Spleen (tissue), 11 donors: ENCODE measurements around the gene ITGB5. TPM values are rescaled to one million over a fixed set of nuclear protein-coding genes. Genes with fewer than 3 reads are reported as not detected.
A peak's percentile ranks its signal among the peaks of the same experiment; 100 is the strongest.

Experiments
- DNase-seq: peaks from one replicate; pipeline ENCODE4 v3.0.0-alpha.2; 2020
- H3K27ac ChIP-seq, 8 donors: fragments of 200-600 bp; sonication (generic) in 7 of 8; 1 replicate in 4 of 8; 2 replicates in 4 of 8; pipeline versions ENCODE4 v1.5.0 to v1.8.0; 2016 to 2021; ENCODE audit warnings: inconsistent platforms in 4 of 8, mild to moderate bottlenecking in 4 of 8, moderate library complexity in 1 of 8
- H3K27me3 ChIP-seq, 7 donors: fragments of 200-600 bp; sonication (generic) in 6 of 7; replicated peaks in 1 of 7; 1 replicate in 4 of 7; 2 replicates in 3 of 7; pipeline versions ENCODE4 v1.5.0 to v1.8.0; 2016 to 2021; ENCODE audit warnings: inconsistent platforms in 3 of 7, mild to moderate bottlenecking in 1 of 7
- H3K36me3 ChIP-seq, 6 donors: fragments of 200-600 bp; sonication (generic) in 5 of 6; 1 replicate in 4 of 6; 2 replicates in 2 of 6; pipeline versions ENCODE4 v1.5.0 to v1.8.0; 2016 to 2021; ENCODE audit warnings: inconsistent platforms in 2 of 6
- H3K4me1 ChIP-seq, 6 donors: fragments of 200-600 bp; sonication (generic) in 5 of 6; 1 replicate in 3 of 6; 2 replicates in 3 of 6; pipeline versions ENCODE4 v1.5.0 to v1.8.0; 2016 to 2021; ENCODE audit warnings: inconsistent platforms in 3 of 6
- H3K4me3 ChIP-seq, 8 donors: fragments of 200-600 bp; sonication (generic) in 7 of 8; 1 replicate in 4 of 8; 2 replicates in 4 of 8; pipeline versions ENCODE4 v1.5.0 to v1.8.0; 2016 to 2021; ENCODE audit warnings: inconsistent platforms in 4 of 8, mild to moderate bottlenecking in 4 of 8, moderate library complexity in 2 of 8
- H3K9me3 ChIP-seq, 8 donors: fragments of 200-600 bp; sonication (generic) in 7 of 8; 1 replicate in 4 of 8; 2 replicates in 4 of 8; pipeline versions ENCODE4 v1.5.0 to v1.8.0; 2016 to 2021; ENCODE audit warnings: inconsistent platforms in 4 of 8
- CTCF ChIP-seq, 11 experiments: fragments of 200-600 bp in 7 of 11; fragments of 450-650 bp in 4 of 11; sonication (generic) in 4 of 11; IDR thresholded peaks in 8 of 11; conservative IDR thresholded peaks in 3 of 11; 1 replicate in 7 of 11; 2 replicates in 4 of 11; pipeline versions ENCODE4 v1.4.0 to v1.8.0; 2016 to 2021; ENCODE audit warnings: antibody characterized with exemption in 11 of 11, inconsistent platforms in 4 of 11, mild to moderate bottlenecking in 1 of 11
- POLR2A ChIP-seq, 3 donors: fragments of 450-650 bp; IDR thresholded peaks; one replicate each; pipeline ENCODE4 v1.5.1; 2017; ENCODE audit warnings: antibody characterized with exemption in 3 of 3, mild to moderate bottlenecking in 1 of 3
- POLR2AphosphoS5 ChIP-seq, 3 donors: sonication (generic); formaldehyde crosslinking; IDR thresholded peaks; one replicate each; pipeline ENCODE4 v1.5.1; 2017; ENCODE audit warnings: antibody characterized with exemption in 3 of 3
- WGBS, 5 donors: extraction: QIAGEN DNeasy Blood & Tissue Kit in 3 of 5; methylation state at CpG; one replicate each; pipeline versions ENCODE4 v1.1.5 to v1.1.7; 2013 to 2018; 5-methylcytosine and 5-hydroxymethylcytosine counted together
- intact Hi-C: fragments of 100-400 bp; cut with DNase I; formaldehyde crosslinking; loops from one replicate; pipeline ENCODE4 v1.15.0; 2023; ENCODE audit warnings: low total_unique reads
- polyA plus RNA-seq, 3 donors: library from polyadenylated mRNA; stranded (reverse); fragments of 200-250 nt; gene quantifications; one replicate each; pipeline ENCODE4 v1.2.1, GENCODE V29; 2013
- total RNA-seq, 7 donors: library from RNA; depleted of rRNA in 3 of 7; stranded (reverse); fragments of >200 nt in 3 of 7; fragmentation: NEBNext Ultra II Directional in 4 of 7; extraction: Animal tissue kit (Norgen Biotek cat#: 25700) in 4 of 7; gene quantifications; one replicate each; pipeline versions ENCODE4 v1.1.0 to v1.2.1, GENCODE V29; 2016 to 2021
- donor health status: healthy with polysubstance abuse.
- donor health status: DM: no; HTN: no; CAD: no; lungs with moderate emphysema.
- donor health status: DM: no; HTN: no; CAD: no.
- donor health status: Bipolar disorder and iron deficiency.
- donor health status: healthy.
- donor health status: DM: no; HTN: no; CAD: no.
- donor health status: DM: yes; HTN: yes; CAD: no.

Gene ITGB5
- total and polyA plus RNA-seq, 10 donors, result 7.4 to 227 (median 108) TPM

GRCh38 chr3:124847863-124848262 lies 39.3 kb downstream of the ITGB5 start:
- no peaks in the 10 kb centered on the region for H3K27me3 ChIP-seq
- no peak overlapping the region for H3K27ac ChIP-seq
- peaks cover 6 to 46% (median 25%) of the 10 kb centered on the region in 6 donors for H3K4me1 ChIP-seq
- no peak for DNase-seq
- intact Hi-C loops, result no loop called here
- no peak overlapping the region for H3K4me3 ChIP-seq
- TF ChIP-seq CTCF (IDR thresholded peaks at IDR 0.05 in 8 of 11, conservative IDR thresholded peaks at IDR 0.05 in 3 of 11) (no peak), POLR2AphosphoS5 (IDR thresholded peaks at IDR 0.05) (no peak), POLR2A (IDR thresholded peaks at IDR 0.05) (no peak)
- WGBS, 5 donors, result 77 to 88% (median 79%) methylated on average over 2 of the region's 2 CpGs
- H3K9me3 ChIP-seq, result no peaks in the 10 kb centered on the region
- H3K36me3 ChIP-seq, result peaks cover 0 to 20% (median 0%) of the 10 kb centered on the region in 6 donors

- no peak overlapping the region for H3K27ac ChIP-seq
- 63 to 92% (median 64%) methylated on average over 1 of the region's 1 CpG for WGBS, 5 donors
- no peak for TF ChIP-seq POLR2AphosphoS5 (IDR thresholded peaks at IDR 0.05)
- TF ChIP-seq POLR2A (IDR thresholded peaks at IDR 0.05), result no peak
- TF ChIP-seq CTCF (IDR thresholded peaks at IDR 0.05 in 8 of 11, conservative IDR thresholded peaks at IDR 0.05 in 3 of 11), result no peak
- H3K4me3 ChIP-seq, result no peak overlapping the region
- intact Hi-C loops, result no loop called here
- H3K27me3 ChIP-seq, result no peaks in the 10 kb centered on the region
- H3K36me3 ChIP-seq, result peaks cover 0 to 21% (median 0%) of the 10 kb centered on the region in 6 donors
- H3K4me1 ChIP-seq, result peaks cover 6 to 40% (median 23%) of the 10 kb centered on the region in 6 donors
- no peaks in the 10 kb centered on the region for H3K9me3 ChIP-seq
- no peak for DNase-seq
These were observed 40.1 kb downstream of the ITGB5 start for GRCh38 chr3:124847051-124847450.

GRCh38 chr3:124846189-124846588 lies 41.0 kb downstream of the ITGB5 start:
- WGBS, 5 donors, result 55 to 74% (median 58%) methylated on average over 2 of the region's 2 CpGs
- Histone ChIP-seq H3K9me3 (no peaks in the 10 kb centered on the region), H3K4me3 (no peak overlapping the region), H3K36me3 (peaks cover 0 to 29% (median 0%) of the 10 kb centered on the region in 6 donors), H3K4me1 (peaks cover 6 to 31% (median 20%) of the 10 kb centered on the region in 6 donors), H3K27ac (peak overlapping the region in 3 of 8 donors; percentile 22 to 71 (median 63)), H3K27me3 (no peaks in the 10 kb centered on the region)
- no peak for DNase-seq
- intact Hi-C loops, result no loop called here
- TF ChIP-seq CTCF (IDR thresholded peaks at IDR 0.05 in 8 of 11, conservative IDR thresholded peaks at IDR 0.05 in 3 of 11) (no peak), POLR2AphosphoS5 (IDR thresholded peaks at IDR 0.05) (no peak), POLR2A (IDR thresholded peaks at IDR 0.05) (no peak)

- intact Hi-C loops, result no loop called here
- Histone ChIP-seq H3K36me3 (peaks cover 0 to 37% (median 0%) of the 10 kb centered on the region in 6 donors), H3K4me3 (no peak overlapping the region), H3K9me3 (no peaks in the 10 kb centered on the region), H3K27me3 (no peaks in the 10 kb centered on the region), H3K4me1 (peaks cover 6 to 24% (median 17%) of the 10 kb centered on the region in 6 donors), H3K27ac (peak overlapping the region in 7 of 8 donors; percentile 38 to 74 (median 65))
- peak; percentile 25 for DNase-seq
- 34 to 56% (median 49%) methylated on average over 5 of the region's 5 CpGs for WGBS, 5 donors
- TF ChIP-seq POLR2AphosphoS5 (IDR thresholded peaks at IDR 0.05) (no peak), CTCF (IDR thresholded peaks at IDR 0.05 in 8 of 11, conservative IDR thresholded peaks at IDR 0.05 in 3 of 11) (no peak), POLR2A (IDR thresholded peaks at IDR 0.05) (no peak)
These were observed 41.8 kb downstream of the ITGB5 start for GRCh38 chr3:124845406-124845805.
